Fibroblast of lung (primary cell): Measurements from ENCODE around the gene OPN4. TPM values are rescaled to one million over a fixed set of nuclear protein-coding genes. Genes with fewer than 3 reads are reported as not detected.

Experiments used
- DNase-seq, 2 donors: peaks; one replicate each; pipeline versions ENCODE4 v3.0.0 to v3.0.0-alpha.2; 2010; ENCODE audit warnings: low read depth in 2 of 2
- H2AFZ ChIP-seq: 2 replicates; pipeline ENCODE4 v1.5.1; 2012; ENCODE audit warnings: low read length, control low read depth, inconsistent platforms
- H3K27ac ChIP-seq: 2 replicates; pipeline ENCODE4 v1.5.1; 2011; ENCODE audit warnings: low read length, control low read depth; ENCODE audit not compliant: insufficient read depth
- H3K27me3 ChIP-seq: 2 replicates; pipeline ENCODE4 v1.5.1; 2011; ENCODE audit warnings: mild to moderate bottlenecking, low read length; ENCODE audit not compliant: control insufficient read depth, insufficient read depth
- H3K36me3 ChIP-seq: 2 replicates; pipeline ENCODE4 v1.5.1; 2011; ENCODE audit warnings: low read length; ENCODE audit not compliant: control insufficient read depth, insufficient read depth
- H3K4me1 ChIP-seq: 2 replicates; pipeline ENCODE4 v1.5.1; 2011; ENCODE audit warnings: low read length; ENCODE audit not compliant: control insufficient read depth, insufficient read depth; ENCODE audit errors: extremely low read depth
- H3K4me2 ChIP-seq: 2 replicates; pipeline ENCODE4 v1.5.1; 2011; ENCODE audit warnings: low read length, control low read depth; ENCODE audit not compliant: insufficient read depth; ENCODE audit errors: extremely low read depth
- H3K4me3 ChIP-seq, 4 experiments: fragments of 200-600 bp in 1 of 4; sonication (generic) in 1 of 4; replicated peaks in 1 of 4; 2 replicates each; pipeline ENCODE4 v1.5.1; 2011 to 2016; ENCODE audit warnings: low read length in 4 of 4, low read depth in 3 of 4, mild to moderate bottlenecking in 3 of 4, control low read depth in 2 of 4, inconsistent platforms in 1 of 4, mixed read lengths in 1 of 4; ENCODE audit not compliant: insufficient read depth in 1 of 4; ENCODE audit errors: control extremely low read depth in 1 of 4
- H3K79me2 ChIP-seq: 2 replicates; pipeline ENCODE4 v1.5.1; 2012; ENCODE audit warnings: mild to moderate bottlenecking, low read length, inconsistent platforms; ENCODE audit not compliant: control insufficient read depth, insufficient read depth
- H3K9ac ChIP-seq: 2 replicates; pipeline ENCODE4 v1.5.1; 2011; ENCODE audit warnings: mild to moderate bottlenecking, low read length, control low read depth; ENCODE audit not compliant: insufficient read depth
- H3K9me3 ChIP-seq: 2 replicates; pipeline ENCODE4 v1.5.1; 2012; ENCODE audit warnings: low read depth, low read length; ENCODE audit not compliant: control insufficient read depth, insufficient read depth
- H4K20me1 ChIP-seq: 2 replicates; pipeline ENCODE4 v1.5.1; 2011; ENCODE audit warnings: low read length; ENCODE audit not compliant: control insufficient read depth, insufficient read depth; ENCODE audit errors: extremely low read depth
- CTCF ChIP-seq, 2 donors: IDR thresholded peaks in 1 of 2; conservative IDR thresholded peaks in 1 of 2; 1 replicate in 1 of 2; 2 replicates in 1 of 2; pipeline ENCODE4 v1.5.1; 2011 to 2012; ENCODE audit warnings: low read length in 2 of 2, control low read depth in 1 of 2, inconsistent platforms in 1 of 2, low read depth in 1 of 2, mild to moderate bottlenecking in 1 of 2
- EZH2 ChIP-seq: IDR thresholded peaks from 2 replicates; pipeline ENCODE4 v1.5.1; 2012; ENCODE audit warnings: low read length, control low read depth, mild to moderate bottlenecking; ENCODE audit errors: missing control alignments
- polyA plus RNA-seq, 2 donors: library from polyadenylated mRNA; depleted of rRNA in 1 of 2; stranded (reverse) in 1 of 2; unstranded in 1 of 2; fragments of >200 nt; gene quantifications; 2 replicates each; pipeline ENCODE4 v1.2.1, GENCODE V29; 2011 to 2012; ENCODE audit warnings: missing spikeins in 1 of 2
- total RNA-seq: library from RNA; depleted of rRNA; stranded (reverse); fragments of >200 nt; gene quantifications from 2 replicates; pipeline ENCODE4 v1.2.1, GENCODE V29; 2014

OPN4 gene
- total and polyA plus RNA-seq, 2 donors (not counting 1 experiment from before 2014, with no cell fraction given): not detected

- no peak overlapping the region for H3K27ac ChIP-seq
Observed at GRCh38 chr10:86685416-86685815, 31.1 kb downstream of the OPN4 start.

DNA sequence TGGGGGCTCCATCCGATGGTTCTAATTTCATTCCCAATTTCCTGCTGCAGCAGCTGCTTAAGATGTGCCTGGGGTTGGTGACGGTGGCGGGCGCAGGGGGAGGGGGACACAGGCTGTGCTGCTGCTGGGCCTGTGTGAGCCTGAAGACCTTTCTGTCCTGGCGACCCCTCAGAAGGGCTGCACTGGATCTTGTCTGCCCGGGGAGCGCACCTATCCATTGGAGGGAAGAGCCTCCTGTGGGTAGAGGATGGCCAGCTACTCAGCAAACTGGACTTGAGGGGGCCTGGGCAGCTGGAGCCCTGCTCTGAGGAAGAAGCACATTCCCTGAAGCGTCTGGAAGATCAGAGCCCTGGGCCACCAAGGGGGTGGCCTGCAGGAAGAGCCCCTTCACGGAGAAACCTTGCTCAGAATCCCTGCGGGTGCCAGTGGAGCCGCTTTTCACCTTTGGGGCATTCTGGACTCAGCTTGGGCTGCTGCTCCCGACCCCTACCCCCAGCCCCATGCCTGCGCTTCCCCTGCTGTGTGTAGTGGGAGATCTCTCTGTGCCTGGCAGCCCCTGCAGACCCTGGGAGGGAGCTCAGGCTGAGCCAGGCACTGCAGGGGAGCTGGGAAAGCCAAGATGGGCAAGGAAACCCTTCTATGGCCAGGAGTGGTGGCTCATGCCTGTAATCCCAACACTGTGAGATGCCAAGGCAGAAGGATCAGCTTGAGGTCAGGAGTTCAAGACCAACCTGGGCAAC lies 31.7 kb downstream of the OPN4 start:
- Histone ChIP-seq H3K9me3 (no peaks in the 10 kb centered on the region), H3K79me2 (no peaks in the 10 kb centered on the region), H3K9ac (no peak overlapping the region), H3K4me1 (peaks cover 7% of the 10 kb centered on the region), H2AFZ (no peak overlapping the region), H3K36me3 (no peaks in the 10 kb centered on the region), H4K20me1 (no peaks in the 10 kb centered on the region), H3K27ac (no peak overlapping the region), H3K27me3 (peaks cover 10% of the 10 kb centered on the region), H3K4me2 (no peak overlapping the region), H3K4me3 (no peak overlapping the region)
- no peak for DNase-seq
- TF ChIP-seq CTCF (conservative IDR thresholded peaks at IDR 0.05 in 1 of 2, IDR thresholded peaks at IDR 0.05 in 1 of 2; ENCODE audit: low read depth in 1 of 2, low read length in 2 of 2) (no peak), EZH2 (no peak)

More at GRCh38 chr10:86685416-86685815, 31.1 kb downstream of the OPN4 start:
- DNase-seq: no peak
- Histone ChIP-seq H3K36me3 (no peaks in the 10 kb centered on the region), H3K9me3 (no peaks in the 10 kb centered on the region), H2AFZ (no peak overlapping the region), H3K4me1 (peaks cover 7% of the 10 kb centered on the region), H3K4me3 (no peak overlapping the region), H3K27me3 (peaks cover 10% of the 10 kb centered on the region), H4K20me1 (no peaks in the 10 kb centered on the region), H3K9ac (no peak overlapping the region), H3K4me2 (no peak overlapping the region), H3K79me2 (no peaks in the 10 kb centered on the region)
- no peak for TF ChIP-seq EZH2
- TF ChIP-seq CTCF (conservative IDR thresholded peaks at IDR 0.05 in 1 of 2, IDR thresholded peaks at IDR 0.05 in 1 of 2; ENCODE audit: low read depth in 1 of 2, low read length in 2 of 2): no peak

- Histone ChIP-seq H3K79me2 (no peaks in the 10 kb centered on the region), H3K9ac (no peak overlapping the region), H3K4me2 (no peak overlapping the region), H3K27me3 (peaks cover 10% of the 10 kb centered on the region), H4K20me1 (no peaks in the 10 kb centered on the region), H2AFZ (no peak overlapping the region), H3K4me1 (peaks cover 7% of the 10 kb centered on the region), H3K36me3 (no peaks in the 10 kb centered on the region), H3K4me3 (no peak overlapping the region), H3K9me3 (no peaks in the 10 kb centered on the region), H3K27ac (no peak overlapping the region)
- no peak for DNase-seq
- TF ChIP-seq EZH2 (no peak), CTCF (conservative IDR thresholded peaks at IDR 0.05 in 1 of 2, IDR thresholded peaks at IDR 0.05 in 1 of 2; ENCODE audit: low read depth in 1 of 2, low read length in 2 of 2) (no peak)
Observed at GRCh38 chr10:86686972-86687371, 32.6 kb downstream of the OPN4 start.
